Measurements from ENCODE around the gene DTX1.
"Not testable (repeated sequence)": the region's sequence is repeated elsewhere in the genome, so short reads cannot be mapped to it uniquely, and the experiment has no call there.

DTX1 gene

DNA sequence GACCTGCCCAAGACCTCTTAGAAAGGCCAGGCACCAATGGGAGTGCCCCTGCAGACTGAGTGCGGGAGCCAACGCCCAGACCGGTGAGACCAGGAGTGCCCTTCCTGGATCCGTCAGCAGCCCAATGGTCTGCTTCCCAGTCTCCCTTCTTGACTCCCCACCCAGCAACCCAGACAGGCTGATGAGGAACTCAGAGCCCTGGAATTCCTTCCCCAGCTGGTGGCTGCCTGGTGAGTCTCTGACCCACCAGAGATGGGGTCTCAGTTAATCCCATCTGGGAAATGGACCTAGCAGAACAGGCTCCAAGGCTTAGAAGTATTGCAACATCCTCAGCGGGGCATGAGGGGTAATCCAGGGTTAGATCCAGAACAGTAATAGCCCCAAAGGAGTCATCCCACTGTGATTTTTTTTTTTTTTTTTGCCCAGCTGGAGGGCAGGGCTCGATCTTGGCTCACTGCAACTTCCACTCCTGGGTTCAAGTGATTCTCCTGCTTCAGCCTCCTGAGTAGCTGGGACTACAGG is 80.5 kb downstream of the DTX1 start:
- no peak for DNase-seq
- no peak overlapping the region for H3K4me3 ChIP-seq (ENCODE audit: low read depth, low read length)
- H3K36me3 ChIP-seq = no peaks in the 10 kb centered on the region
- no peak overlapping the region for H3K27ac ChIP-seq
- TF ChIP-seq, protein P1, sequence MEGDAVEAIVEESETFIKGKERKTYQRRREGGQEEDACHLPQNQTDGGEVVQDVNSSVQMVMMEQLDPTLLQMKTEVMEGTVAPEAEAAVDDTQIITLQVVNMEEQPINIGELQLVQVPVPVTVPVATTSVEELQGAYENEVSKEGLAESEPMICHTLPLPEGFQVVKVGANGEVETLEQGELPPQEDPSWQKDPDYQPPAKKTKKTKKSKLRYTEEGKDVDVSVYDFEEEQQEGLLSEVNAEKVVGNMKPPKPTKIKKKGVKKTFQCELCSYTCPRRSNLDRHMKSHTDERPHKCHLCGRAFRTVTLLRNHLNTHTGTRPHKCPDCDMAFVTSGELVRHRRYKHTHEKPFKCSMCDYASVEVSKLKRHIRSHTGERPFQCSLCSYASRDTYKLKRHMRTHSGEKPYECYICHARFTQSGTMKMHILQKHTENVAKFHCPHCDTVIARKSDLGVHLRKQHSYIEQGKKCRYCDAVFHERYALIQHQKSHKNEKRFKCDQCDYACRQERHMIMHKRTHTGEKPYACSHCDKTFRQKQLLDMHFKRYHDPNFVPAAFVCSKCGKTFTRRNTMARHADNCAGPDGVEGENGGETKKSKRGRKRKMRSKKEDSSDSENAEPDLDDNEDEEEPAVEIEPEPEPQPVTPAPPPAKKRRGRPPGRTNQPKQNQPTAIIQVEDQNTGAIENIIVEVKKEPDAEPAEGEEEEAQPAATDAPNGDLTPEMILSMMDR (IDR thresholded peaks at IDR 0.05; ENCODE audit: low read depth, low read length) = no peak
- no peaks in the 10 kb centered on the region for H3K9me3 ChIP-seq (ENCODE audit: severe bottlenecking)
- H3K27me3 ChIP-seq (ENCODE audit: insufficient read depth, low read depth, severe bottlenecking) = no peaks in the 10 kb centered on the region

DNA sequence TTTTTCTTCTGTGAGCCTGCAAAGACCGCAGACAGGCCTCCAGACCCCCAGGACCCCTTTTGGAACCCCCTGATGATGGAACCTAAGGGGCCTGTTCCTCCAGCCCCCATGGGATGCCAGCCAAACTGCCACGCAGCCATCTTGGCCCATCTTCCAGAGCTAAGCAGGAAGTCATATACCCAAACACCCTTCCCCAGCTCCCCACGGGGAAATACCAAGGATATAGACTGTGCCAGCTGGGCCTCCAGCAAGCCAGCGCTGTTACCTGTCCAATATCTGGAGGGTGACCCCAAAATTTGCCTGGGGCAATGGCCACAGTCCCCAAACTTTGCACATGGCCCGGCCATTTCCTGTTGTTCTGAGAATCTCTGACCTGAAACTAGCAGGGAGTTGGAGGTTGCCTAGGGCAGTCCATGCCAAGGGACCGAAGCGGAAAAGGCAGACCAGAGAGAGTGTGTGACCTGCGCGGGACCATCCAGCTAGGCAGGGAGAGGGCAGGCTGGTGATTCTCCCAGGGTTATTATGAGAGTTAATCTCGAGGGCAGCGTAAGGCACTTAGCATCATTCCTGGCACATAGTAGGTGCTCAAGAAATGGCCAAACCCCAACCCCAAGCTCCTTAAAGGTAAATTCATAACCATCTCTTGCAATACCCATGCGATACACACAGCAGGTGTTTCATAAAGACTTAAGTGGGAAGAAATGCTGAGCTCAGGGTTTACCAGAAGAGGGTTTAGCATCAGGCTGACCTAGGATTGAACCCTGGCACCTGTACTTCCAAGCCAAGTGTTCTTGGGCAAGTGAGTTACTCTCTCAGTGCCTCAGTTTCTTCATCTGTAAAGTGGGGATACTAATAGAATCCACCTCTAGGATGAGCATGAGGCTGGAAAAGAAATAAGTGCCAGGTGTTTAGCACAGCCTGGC is 81.6 kb downstream of the DTX1 start:
- H3K36me3 ChIP-seq = no peaks in the 10 kb centered on the region
- TF ChIP-seq, protein P1 (IDR thresholded peaks at IDR 0.05; ENCODE audit: low read depth, low read length) = no peak
- no peak for DNase-seq
- H3K27me3 ChIP-seq (ENCODE audit: insufficient read depth, low read depth, severe bottlenecking) = no peaks in the 10 kb centered on the region
- H3K27ac ChIP-seq = no peak overlapping the region
- H3K4me3 ChIP-seq (ENCODE audit: low read depth, low read length) = no peak overlapping the region
- H3K9me3 ChIP-seq (ENCODE audit: severe bottlenecking) = no peaks in the 10 kb centered on the region

DNA sequence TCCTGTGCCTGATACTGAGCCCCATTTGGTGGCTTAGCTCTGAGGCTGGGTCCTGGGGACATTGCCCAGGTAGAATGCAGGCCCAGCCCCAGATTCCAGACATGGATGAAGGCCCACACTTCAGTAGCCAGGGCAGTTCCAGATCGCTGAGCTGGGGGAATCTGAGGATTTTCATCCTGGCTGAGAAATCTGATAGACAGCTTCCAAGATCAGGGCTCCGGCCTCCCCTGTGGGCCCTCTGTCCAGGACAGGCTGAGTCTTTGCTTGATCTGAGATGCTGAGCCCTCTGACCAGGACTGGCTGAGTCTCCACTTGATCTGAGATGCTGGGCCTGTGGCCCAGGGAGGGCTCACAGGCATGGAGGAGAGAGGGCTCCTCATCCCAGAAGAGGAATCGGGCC is 82.3 kb downstream of the DTX1 start:
- Histone ChIP-seq H3K36me3 (no peaks in the 10 kb centered on the region), H3K27ac (no peak overlapping the region), H3K27me3 (ENCODE audit: insufficient read depth, low read depth, severe bottlenecking) (no peaks in the 10 kb centered on the region), H3K4me3 (ENCODE audit: low read depth, low read length) (no peak overlapping the region), H3K9me3 (ENCODE audit: severe bottlenecking) (no peaks in the 10 kb centered on the region)
- no peak for DNase-seq
- TF ChIP-seq, protein P1 (IDR thresholded peaks at IDR 0.05; ENCODE audit: low read depth, low read length) = no peak

DNA sequence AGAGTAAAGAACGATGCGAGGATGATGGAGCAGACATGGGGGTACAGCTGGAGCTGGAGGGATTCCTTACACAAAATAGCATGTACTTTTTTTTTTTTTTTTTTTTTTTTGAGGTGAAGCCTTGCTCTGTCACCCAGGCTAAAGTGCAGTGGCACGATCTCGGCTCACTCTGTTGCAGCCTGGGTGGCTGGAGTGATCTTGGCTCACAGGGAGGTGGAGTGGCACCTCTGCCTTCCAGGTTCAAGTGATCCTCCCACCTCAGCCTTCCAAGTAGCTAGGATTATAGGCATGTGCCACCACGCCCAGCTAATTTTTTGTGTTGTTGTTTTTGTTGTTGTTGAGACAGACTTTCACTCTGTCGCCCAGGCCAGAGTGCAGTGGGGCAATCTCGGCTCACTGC is 84.2 kb downstream of the DTX1 start:
- Histone ChIP-seq H3K27me3 (ENCODE audit: insufficient read depth, low read depth, severe bottlenecking) (no peaks in the 10 kb centered on the region), H3K9me3 (ENCODE audit: severe bottlenecking) (no peaks in the 10 kb centered on the region), H3K27ac (no peak overlapping the region), H3K4me3 (ENCODE audit: low read depth, low read length) (no peak overlapping the region), H3K36me3 (no peaks in the 10 kb centered on the region)
- no peak for DNase-seq
- TF ChIP-seq, protein P1 (IDR thresholded peaks at IDR 0.05; ENCODE audit: low read depth, low read length) = no peak

DNA sequence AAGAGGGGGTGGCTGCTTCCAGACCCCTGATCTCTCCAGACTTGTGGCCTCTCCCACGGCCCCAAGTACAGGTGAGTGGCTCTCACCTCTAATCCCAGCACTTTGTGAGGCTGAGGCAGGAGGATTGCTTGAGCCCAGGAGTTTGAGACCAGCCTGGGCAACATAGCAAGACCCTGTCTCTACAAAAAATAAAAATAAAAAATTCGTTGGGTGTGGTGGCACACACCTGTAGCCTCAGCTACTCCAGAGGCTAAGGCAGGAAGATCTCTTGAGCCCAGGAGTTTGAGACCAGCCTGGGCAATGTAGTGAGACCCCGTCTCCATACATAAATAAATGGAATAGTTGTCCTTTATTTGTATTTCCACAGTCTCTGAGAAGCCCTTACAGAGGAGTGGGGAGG is 85.2 kb downstream of the DTX1 start:
- not testable (repeated sequence) for H3K4me3 ChIP-seq (ENCODE audit: low read depth, low read length); H3K27me3 ChIP-seq (ENCODE audit: insufficient read depth, low read depth, severe bottlenecking); DNase-seq; H3K36me3 ChIP-seq; H3K27ac ChIP-seq; H3K9me3 ChIP-seq (ENCODE audit: severe bottlenecking)

DNA sequence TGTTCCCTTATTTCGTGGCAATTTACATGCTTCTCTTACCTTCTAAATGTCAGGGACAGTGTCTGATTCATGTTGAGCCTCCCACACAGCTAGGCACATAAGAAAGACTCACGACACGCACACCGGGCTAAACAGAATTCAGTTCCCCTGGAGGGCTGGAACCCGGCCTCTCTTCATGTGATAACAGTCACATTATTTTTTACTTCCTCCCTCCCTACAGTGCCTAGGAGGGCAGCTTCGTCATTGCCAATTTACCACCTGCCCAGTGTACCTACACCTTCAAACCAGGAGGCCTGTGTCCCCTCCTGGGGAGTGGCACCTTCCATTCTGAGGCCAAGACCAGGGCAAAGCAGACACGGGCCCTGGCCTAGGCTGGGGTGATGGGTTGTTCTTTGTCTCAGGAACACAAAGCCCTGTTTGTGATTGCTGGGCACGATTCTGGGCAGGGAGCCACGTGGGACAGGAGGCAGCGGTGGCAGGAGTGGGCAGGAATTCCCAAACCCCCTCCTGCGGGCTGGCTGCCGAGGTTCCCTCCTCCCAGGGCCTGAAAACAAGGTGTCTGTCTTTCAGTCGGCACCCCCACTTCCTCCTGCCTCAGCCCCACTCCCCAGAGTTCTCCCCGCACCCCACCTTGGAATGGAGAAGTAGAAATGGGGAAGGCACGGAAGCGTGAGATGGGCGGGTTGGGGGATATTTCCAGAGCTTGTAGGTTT is 85.8 kb downstream of the DTX1 start:
- no peak overlapping the region for H3K27ac ChIP-seq
- H3K27me3 ChIP-seq (ENCODE audit: insufficient read depth, low read depth, severe bottlenecking) = no peaks in the 10 kb centered on the region
- no peak for DNase-seq
- no peak overlapping the region for H3K4me3 ChIP-seq (ENCODE audit: low read depth, low read length)
- no peaks in the 10 kb centered on the region for H3K36me3 ChIP-seq
- H3K9me3 ChIP-seq (ENCODE audit: severe bottlenecking) = no peaks in the 10 kb centered on the region
- TF ChIP-seq, protein P1 (IDR thresholded peaks at IDR 0.05; ENCODE audit: low read depth, low read length) = no peak

All from WERI-Rb-1 (cell line).